Measurements from ENCODE around the gene NELL2.

DNA sequence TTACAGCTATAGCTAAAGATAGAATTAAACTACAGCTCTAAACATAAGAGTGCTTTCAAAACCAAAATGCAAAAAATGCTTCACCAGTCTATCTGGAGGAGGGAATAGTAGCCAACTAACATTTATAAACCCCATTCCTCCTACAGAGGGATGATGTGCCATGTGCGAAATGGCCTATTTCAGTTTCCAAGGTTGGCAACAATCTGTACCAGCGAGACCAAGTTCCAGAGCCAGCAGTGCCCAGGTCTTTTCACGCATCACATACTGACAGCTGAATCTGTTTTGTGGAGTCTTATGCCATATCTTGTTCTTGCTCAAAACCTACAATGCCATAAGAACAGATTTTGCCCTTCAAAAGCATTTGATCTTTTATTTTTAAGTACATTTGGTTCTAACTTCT, 24.5 kb downstream of the NELL2 start:
- TF ChIP-seq, protein P1, sequence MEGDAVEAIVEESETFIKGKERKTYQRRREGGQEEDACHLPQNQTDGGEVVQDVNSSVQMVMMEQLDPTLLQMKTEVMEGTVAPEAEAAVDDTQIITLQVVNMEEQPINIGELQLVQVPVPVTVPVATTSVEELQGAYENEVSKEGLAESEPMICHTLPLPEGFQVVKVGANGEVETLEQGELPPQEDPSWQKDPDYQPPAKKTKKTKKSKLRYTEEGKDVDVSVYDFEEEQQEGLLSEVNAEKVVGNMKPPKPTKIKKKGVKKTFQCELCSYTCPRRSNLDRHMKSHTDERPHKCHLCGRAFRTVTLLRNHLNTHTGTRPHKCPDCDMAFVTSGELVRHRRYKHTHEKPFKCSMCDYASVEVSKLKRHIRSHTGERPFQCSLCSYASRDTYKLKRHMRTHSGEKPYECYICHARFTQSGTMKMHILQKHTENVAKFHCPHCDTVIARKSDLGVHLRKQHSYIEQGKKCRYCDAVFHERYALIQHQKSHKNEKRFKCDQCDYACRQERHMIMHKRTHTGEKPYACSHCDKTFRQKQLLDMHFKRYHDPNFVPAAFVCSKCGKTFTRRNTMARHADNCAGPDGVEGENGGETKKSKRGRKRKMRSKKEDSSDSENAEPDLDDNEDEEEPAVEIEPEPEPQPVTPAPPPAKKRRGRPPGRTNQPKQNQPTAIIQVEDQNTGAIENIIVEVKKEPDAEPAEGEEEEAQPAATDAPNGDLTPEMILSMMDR (IDR thresholded peaks at IDR 0.05 in 2 of 3, conservative IDR thresholded peaks at IDR 0.05 in 1 of 3; ENCODE audit: borderline replicate concordance in 1 of 3, insufficient read depth in 1 of 3, low read depth in 2 of 3, low read length in 2 of 3): no peak
- TF ChIP-seq SIN3A (IDR thresholded peaks at IDR 0.05; ENCODE audit: low read depth): no peak
- TF ChIP-seq, protein P2, sequence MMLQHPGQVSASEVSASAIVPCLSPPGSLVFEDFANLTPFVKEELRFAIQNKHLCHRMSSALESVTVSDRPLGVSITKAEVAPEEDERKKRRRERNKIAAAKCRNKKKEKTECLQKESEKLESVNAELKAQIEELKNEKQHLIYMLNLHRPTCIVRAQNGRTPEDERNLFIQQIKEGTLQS (IDR thresholded peaks at IDR 0.05): no peak
- TF ChIP-seq JUND (IDR thresholded peaks at IDR 0.05): no peak
- no peak for TF ChIP-seq POLR2AphosphoS5 (IDR thresholded peaks at IDR 0.05; ENCODE audit: low read depth, low read length)
- TF ChIP-seq ZFX (IDR thresholded peaks at IDR 0.05): no peak
- TF ChIP-seq EZH2 (IDR thresholded peaks at IDR 0.05): no peak
- no peak for TF ChIP-seq TCF7L2 (IDR thresholded peaks at IDR 0.05; ENCODE audit: borderline replicate concordance, extremely low read depth, insufficient read depth, insufficient read length)
- no peak for TF ChIP-seq RAD21 (IDR thresholded peaks at IDR 0.05; ENCODE audit: low read depth)
- no peak for TF ChIP-seq EGR1 (IDR thresholded peaks at IDR 0.05; ENCODE audit: low read depth)
- no peak for TF ChIP-seq YY1 (IDR thresholded peaks at IDR 0.05; ENCODE audit: extremely low read depth, insufficient replicate concordance, low read depth, low read length)
- TF ChIP-seq CEBPB (IDR thresholded peaks at IDR 0.05; ENCODE audit: low read depth): no peak
- no peak for TF ChIP-seq SP1 (IDR thresholded peaks at IDR 0.05; ENCODE audit: low read depth)
- TF ChIP-seq POLR2A (IDR thresholded peaks at IDR 0.05; ENCODE audit: borderline replicate concordance, extremely low read depth, insufficient read depth, insufficient read length): no peak

All from HCT116 (cell line).